ENCODE data around the gene NRCAM.

DNA sequence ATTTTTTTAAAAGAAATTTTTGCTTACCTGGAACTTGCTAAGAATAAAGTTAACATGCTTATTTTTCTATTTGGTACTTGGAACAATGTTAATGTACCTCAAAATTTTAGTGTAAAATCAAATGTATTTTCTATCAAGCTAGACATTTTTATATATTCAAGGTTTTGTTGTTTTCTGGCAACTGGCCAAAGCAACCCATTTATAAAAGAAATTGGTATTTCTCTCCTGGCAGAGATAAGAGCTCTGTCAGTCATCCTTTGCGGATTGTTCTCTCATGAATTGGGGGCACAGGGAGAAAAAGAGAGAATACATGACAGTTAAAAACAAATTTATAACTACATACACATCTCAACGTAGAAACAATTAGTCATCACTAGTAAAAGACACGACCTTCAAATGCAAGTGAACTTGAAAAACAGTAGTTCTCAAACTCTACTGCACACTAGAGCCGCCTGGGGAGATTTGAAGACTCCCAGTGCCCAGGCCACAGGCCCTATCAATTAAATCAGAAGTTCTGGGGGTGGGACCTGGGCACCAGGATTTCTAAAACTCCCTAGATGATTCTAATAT is 173.7 kb downstream of the NRCAM start:
- TF ChIP-seq, protein P1, sequence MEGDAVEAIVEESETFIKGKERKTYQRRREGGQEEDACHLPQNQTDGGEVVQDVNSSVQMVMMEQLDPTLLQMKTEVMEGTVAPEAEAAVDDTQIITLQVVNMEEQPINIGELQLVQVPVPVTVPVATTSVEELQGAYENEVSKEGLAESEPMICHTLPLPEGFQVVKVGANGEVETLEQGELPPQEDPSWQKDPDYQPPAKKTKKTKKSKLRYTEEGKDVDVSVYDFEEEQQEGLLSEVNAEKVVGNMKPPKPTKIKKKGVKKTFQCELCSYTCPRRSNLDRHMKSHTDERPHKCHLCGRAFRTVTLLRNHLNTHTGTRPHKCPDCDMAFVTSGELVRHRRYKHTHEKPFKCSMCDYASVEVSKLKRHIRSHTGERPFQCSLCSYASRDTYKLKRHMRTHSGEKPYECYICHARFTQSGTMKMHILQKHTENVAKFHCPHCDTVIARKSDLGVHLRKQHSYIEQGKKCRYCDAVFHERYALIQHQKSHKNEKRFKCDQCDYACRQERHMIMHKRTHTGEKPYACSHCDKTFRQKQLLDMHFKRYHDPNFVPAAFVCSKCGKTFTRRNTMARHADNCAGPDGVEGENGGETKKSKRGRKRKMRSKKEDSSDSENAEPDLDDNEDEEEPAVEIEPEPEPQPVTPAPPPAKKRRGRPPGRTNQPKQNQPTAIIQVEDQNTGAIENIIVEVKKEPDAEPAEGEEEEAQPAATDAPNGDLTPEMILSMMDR (conservative IDR thresholded peaks at IDR 0.05 in 1 of 2, IDR thresholded peaks at IDR 0.05 in 1 of 2; ENCODE audit: extremely low read depth in 1 of 2, insufficient read depth in 1 of 2, low read depth in 1 of 2, low read length in 2 of 2) = no peak
- TF ChIP-seq EZH2 (IDR thresholded peaks at IDR 0.05; ENCODE audit: borderline replicate concordance, low read length) = no peak

Measured in mammary epithelial cell (primary cell).